Esophagus (tissue), 2 donors: ENCODE data around the gene EPHB4. TPM values are rescaled to one million over a fixed set of nuclear protein-coding genes. Genes with fewer than 3 reads are reported as not detected.
A peak's percentile ranks its signal among the peaks of the same experiment; 100 is the strongest.
"Not testable (repeated sequence)": the region's sequence is repeated elsewhere in the genome, so short reads cannot be mapped to it uniquely, and the experiment has no call there.

ENCODE experiments used
- H3K27ac ChIP-seq, 2 donors: one replicate each; pipeline ENCODE4 v1.5.1; 2013; ENCODE audit warnings: low read depth in 2 of 2, mild to moderate bottlenecking in 2 of 2, inconsistent platforms in 1 of 2, low read length in 1 of 2, moderate library complexity in 1 of 2
- H3K27me3 ChIP-seq, 2 donors: one replicate each; pipeline ENCODE4 v1.6.1; 2013; ENCODE audit warnings: low read length in 2 of 2, control low read depth in 1 of 2, mild to moderate bottlenecking in 1 of 2; ENCODE audit not compliant: insufficient read depth in 2 of 2, control insufficient read depth in 1 of 2
- H3K36me3 ChIP-seq, 2 donors: one replicate each; pipeline ENCODE4 v1.6.1; 2013; ENCODE audit warnings: low read length in 1 of 2; ENCODE audit not compliant: control insufficient read depth in 2 of 2, insufficient read depth in 2 of 2
- H3K4me1 ChIP-seq, 2 donors: one replicate each; pipeline ENCODE4 v1.6.1; 2013; ENCODE audit warnings: low read length in 1 of 2; ENCODE audit not compliant: control insufficient read depth in 2 of 2, insufficient read depth in 2 of 2
- H3K4me3 ChIP-seq, 2 donors: one replicate each; pipeline ENCODE4 v1.5.1; 2013; ENCODE audit warnings: low read length in 2 of 2, mild to moderate bottlenecking in 2 of 2, low read depth in 1 of 2, moderate library complexity in 1 of 2
- H3K9me3 ChIP-seq, 2 donors: one replicate each; pipeline ENCODE4 v1.6.1; 2013; ENCODE audit warnings: mild to moderate bottlenecking in 2 of 2, low read depth in 1 of 2, low read length in 1 of 2, moderate library complexity in 1 of 2; ENCODE audit not compliant: control insufficient read depth in 2 of 2, insufficient read depth in 1 of 2
- WGBS, 2 donors: extraction: QIAGEN DNeasy Blood & Tissue Kit; methylation state at CpG; one replicate each; pipeline ENCODE4 v1.1.7; 2013; 5-methylcytosine and 5-hydroxymethylcytosine counted together
- polyA plus RNA-seq, 2 donors: library from polyadenylated mRNA; stranded (reverse); fragments of 200-250 nt; gene quantifications; one replicate each; pipeline ENCODE4 v1.2.3, GENCODE V29; 2013
- donor health status: healthy with polysubstance abuse.
- donor health status: Bipolar disorder and iron deficiency.

EPHB4 gene
- polyA plus RNA-seq, 2 donors = 12.8 to 15.7 TPM

DNA sequence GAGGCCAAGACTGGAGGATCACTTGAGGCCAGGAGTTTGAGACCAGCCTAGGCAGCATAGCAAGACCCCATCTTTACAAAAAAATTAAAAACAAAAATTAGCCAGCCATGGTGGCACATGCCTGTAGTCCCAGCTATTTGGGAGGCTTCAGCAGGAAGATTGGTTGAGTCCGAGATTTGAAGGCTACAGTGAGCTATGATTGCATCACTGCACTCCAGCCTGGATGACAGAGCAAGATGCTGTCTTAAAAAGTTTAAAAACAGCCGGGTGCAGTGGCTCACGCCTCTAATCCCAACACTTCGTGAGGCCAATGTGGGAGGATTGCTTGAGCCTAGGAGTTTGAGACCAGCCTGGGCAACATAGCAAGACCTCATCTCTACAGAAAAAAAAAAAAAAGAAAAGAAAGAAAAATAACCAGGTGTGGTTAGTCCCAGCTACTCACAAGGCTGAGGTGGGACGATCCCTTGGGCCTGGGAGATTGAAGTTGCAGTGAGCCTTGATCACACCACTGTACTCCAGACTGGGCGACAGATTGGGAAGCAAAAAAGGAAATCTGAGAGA, 49.2 kb downstream of the EPHB4 start:
- H3K36me3 ChIP-seq = no peaks in the 10 kb centered on the region
- no peaks in the 10 kb centered on the region for H3K27me3 ChIP-seq
- no peak overlapping the region for H3K4me3 ChIP-seq
- H3K9me3 ChIP-seq = peaks cover 0 to 4% of the 10 kb centered on the region in 2 donors
- no peak overlapping the region for H3K27ac ChIP-seq
- H3K4me1 ChIP-seq = no peaks in the 10 kb centered on the region
- WGBS, 2 donors = 85 to 88% methylated on average over 6 of the region's 6 CpGs

DNA sequence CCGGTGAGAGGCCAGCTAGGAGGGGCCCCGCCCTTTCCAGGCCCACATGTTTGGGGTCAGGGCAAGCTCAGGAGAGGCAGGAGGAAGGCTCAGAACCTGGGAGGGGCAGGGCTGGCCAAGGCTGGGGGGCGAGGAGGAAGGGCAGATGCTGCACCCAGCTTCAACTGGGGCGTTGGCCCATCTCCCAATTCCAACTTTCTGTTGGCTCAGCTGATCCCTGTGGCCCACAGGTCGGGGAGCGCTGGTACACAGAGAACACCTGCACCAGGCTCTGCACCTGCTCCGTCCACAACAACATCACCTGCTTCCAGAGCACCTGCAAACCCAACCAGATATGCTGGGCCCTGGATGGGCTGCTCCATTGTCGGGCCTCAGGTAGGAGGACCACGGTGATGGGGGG, 53.8 kb downstream of the EPHB4 start:
- H3K36me3 ChIP-seq = no peaks in the 10 kb centered on the region
- peaks cover 0 to 3% of the 10 kb centered on the region in 2 donors for H3K4me1 ChIP-seq
- peaks cover 0 to 4% of the 10 kb centered on the region in 2 donors for H3K9me3 ChIP-seq
- WGBS, 2 donors = 81 to 85% methylated on average over 9 of the region's 9 CpGs
- no peak overlapping the region for H3K27ac ChIP-seq
- H3K27me3 ChIP-seq = no peaks in the 10 kb centered on the region
- no peak overlapping the region for H3K4me3 ChIP-seq

- Histone ChIP-seq H3K4me1 (peaks cover 0 to 7% of the 10 kb centered on the region in 2 donors), H3K27me3 (no peaks in the 10 kb centered on the region), H3K36me3 (no peaks in the 10 kb centered on the region), H3K4me3 (no peak overlapping the region), H3K9me3 (peaks cover 0 to 4% of the 10 kb centered on the region in 2 donors), H3K27ac (no peak overlapping the region)
- 82 to 83% methylated on average over 7 of the region's 7 CpGs for WGBS, 2 donors
These were observed 58.5 kb downstream of the EPHB4 start for GRCh38 chr7:100768784-100769183.

DNA sequence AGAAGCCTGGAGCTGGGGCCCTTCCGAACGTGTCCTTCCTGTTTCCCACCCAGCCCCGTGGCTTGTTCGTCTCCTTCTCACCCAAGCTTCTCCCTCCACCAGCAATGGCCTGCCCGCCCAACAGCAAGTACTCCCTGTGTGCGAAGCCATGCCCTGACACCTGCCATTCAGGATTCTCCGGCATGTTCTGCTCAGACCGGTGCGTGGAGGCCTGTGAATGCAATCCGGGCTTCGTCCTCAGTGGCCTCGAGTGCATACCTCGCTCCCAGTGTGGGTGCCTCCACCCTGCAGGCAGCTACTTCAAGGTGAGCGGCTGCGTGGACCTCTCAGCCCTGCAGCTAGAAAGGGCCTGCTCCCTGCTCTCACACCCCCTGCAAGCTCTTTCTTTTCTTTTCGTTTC, 62.1 kb downstream of the EPHB4 start:
- H3K4me1 ChIP-seq = peaks cover 0 to 7% of the 10 kb centered on the region in 2 donors
- no peaks in the 10 kb centered on the region for H3K36me3 ChIP-seq
- no peak overlapping the region for H3K4me3 ChIP-seq
- peak overlapping the region in 1 of 2 donors; percentile 27 for H3K27ac ChIP-seq
- H3K27me3 ChIP-seq = no peaks in the 10 kb centered on the region
- WGBS, 2 donors = 57 to 79% methylated on average over 16 of the region's 16 CpGs
- H3K9me3 ChIP-seq = no peaks in the 10 kb centered on the region

DNA sequence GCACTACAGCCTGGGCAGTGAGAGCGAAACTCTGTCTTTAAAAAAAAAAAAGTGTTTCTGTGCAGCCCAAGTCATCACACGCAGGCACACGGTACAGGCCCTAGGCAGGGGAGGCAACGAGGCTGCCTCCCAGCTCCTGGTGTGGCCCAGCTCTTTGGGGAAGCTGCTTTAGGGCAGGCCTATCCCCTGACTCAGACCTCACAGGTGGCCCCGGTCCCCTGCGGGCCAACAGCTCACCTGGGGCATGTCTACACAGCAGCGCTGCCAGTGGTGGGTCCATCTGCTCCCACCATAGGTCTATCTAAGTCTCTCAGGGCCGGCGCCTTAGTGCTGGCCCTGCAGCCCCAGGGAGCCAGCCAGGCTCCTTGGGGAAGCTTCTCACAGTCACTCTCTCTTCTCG, 62.5 kb downstream of the EPHB4 start:
- no peak overlapping the region for H3K4me3 ChIP-seq
- H3K27me3 ChIP-seq = no peaks in the 10 kb centered on the region
- WGBS, 2 donors = 47 to 52% methylated on average over 9 to 10 of the region's 10 CpGs
- no peaks in the 10 kb centered on the region for H3K36me3 ChIP-seq
- H3K9me3 ChIP-seq = no peaks in the 10 kb centered on the region
- peaks cover 0 to 7% of the 10 kb centered on the region in 2 donors for H3K4me1 ChIP-seq
- H3K27ac ChIP-seq = peak overlapping the region in 1 of 2 donors; percentile 27

DNA sequence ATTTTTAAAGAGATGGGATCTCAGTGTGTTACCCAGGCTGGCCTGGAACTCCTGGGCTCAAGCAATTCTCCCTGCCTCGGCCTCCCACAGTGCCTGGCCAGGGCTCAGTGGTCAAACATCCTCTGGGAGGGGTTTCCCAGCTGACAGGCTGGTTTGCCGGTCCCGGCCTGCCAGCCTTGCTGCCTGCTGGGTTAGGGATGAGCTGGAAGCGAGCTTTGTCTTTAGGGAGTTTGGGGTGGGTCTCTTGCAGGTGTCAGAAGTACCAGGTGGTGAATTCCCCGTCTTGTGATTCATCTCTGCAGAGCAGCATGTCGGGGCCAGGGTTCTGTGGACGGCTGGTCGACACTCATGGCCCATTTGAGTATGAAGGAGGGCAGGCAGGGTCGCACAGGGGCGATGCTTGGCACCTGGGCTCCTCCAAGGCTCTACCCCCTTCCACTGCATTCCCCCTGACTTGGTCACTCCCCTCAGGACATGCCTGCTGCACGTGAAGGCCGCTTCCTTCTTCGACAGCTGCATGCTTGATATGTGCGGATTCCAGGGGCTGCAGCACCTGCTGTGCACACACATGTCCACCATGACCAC, 63.7 kb downstream of the EPHB4 start:
- Histone ChIP-seq H3K4me1 (peaks cover 0 to 7% of the 10 kb centered on the region in 2 donors), H3K4me3 (no peak overlapping the region), H3K27ac (no peak overlapping the region), H3K27me3 (no peaks in the 10 kb centered on the region), H3K36me3 (no peaks in the 10 kb centered on the region), H3K9me3 (no peaks in the 10 kb centered on the region)
- 34 to 53% methylated on average over 13 to 14 of the region's 14 CpGs for WGBS, 2 donors

DNA sequence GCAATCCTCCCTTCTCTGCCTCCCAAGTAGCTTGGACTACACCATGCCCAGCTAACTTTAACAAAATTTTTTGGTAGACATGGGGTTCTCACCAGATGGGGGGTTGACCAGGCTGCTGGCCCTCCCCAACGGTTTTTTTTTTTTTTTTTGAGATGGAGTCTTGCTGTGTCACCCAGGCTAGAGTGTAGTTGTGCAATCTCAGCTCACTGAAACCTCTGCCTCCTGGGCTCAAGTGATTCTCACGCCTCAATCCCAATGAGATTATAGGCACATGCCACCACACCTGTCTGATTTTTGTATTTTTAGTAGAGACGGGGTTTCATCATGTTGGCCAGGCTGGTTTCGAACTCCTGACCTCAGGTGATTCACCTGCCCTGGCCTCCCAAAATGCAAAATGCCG, 64.5 kb downstream of the EPHB4 start:
- H3K27me3 ChIP-seq, H3K4me3 ChIP-seq, H3K4me1 ChIP-seq, H3K27ac ChIP-seq, H3K9me3 ChIP-seq, H3K36me3 ChIP-seq: not testable (repeated sequence)
- 48 to 62% methylated on average over 5 of the region's 5 CpGs for WGBS, 2 donors

DNA sequence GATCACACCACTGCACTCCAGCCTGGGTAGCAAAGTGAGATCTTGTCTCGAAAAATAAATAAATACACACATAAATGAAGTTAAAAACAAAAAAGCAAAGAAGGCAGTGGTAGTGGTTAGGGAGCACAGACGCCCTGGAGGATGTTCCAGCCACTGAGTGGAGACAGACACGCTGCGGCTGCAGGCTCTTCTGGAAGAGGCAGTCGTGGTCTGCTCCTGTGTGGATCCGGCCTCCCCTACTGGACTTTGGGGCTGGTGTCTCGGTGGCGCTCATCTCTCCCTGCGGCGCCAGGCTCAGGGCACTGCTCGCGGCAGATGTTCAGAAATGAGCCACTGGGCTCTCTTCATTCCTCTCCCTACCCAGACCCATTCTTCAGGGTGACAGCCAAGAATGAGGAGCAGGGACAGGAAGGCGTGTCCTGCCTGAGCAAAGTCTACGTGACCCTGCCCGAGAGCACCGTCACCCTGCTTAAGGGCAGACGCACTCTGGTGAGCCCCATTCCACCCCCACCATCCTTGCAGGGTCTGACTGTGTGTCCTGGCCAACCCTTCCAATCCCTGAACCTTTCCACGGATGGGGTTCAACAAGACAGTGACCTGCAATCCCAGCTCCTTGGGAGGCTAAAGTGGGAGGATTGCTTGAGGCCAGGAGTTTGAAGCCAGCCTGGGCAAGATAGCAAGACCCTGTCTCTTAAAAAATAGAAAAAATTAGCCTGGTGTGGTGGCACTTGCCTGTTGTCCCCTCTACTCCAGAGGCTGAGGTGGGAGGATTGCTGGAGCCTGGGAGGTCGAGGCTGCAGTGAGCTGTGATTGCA, 67.8 kb downstream of the EPHB4 start:
- no peak overlapping the region for H3K4me3 ChIP-seq
- 71 to 76% methylated on average over 19 of the region's 19 CpGs for WGBS, 2 donors
- H3K9me3 ChIP-seq = no peaks in the 10 kb centered on the region
- H3K27ac ChIP-seq = no peak overlapping the region
- H3K4me1 ChIP-seq = peaks cover 0 to 5% of the 10 kb centered on the region in 2 donors
- no peaks in the 10 kb centered on the region for H3K27me3 ChIP-seq
- no peaks in the 10 kb centered on the region for H3K36me3 ChIP-seq

DNA sequence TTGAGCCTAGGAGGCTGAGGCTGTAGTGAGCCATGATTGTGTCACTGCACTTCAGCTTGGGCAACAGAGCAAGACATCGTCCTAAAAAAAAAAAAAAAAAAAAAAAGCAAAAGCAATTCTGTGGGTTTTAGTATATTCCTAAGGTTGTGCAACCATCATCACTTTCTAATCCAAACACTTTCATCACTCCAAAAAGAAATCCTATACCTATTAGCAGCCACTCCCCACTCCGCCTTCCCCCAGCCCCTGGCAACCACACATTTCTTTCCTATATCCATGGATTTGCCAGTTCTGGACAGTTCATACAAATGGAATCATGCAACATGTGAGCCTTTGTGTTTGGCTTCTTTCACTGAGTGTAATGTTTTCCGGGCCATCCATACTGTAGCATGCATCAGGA, 73.6 kb downstream of the EPHB4 start:
- 73 to 85% methylated on average over 2 to 3 of the region's 3 CpGs for WGBS, 2 donors
- Histone ChIP-seq H3K4me1 (no peaks in the 10 kb centered on the region), H3K27ac (no peak overlapping the region), H3K4me3 (no peak overlapping the region), H3K9me3 (no peaks in the 10 kb centered on the region), H3K36me3 (no peaks in the 10 kb centered on the region), H3K27me3 (no peaks in the 10 kb centered on the region)
